Liver (tissue), 9 donors: Measurements from ENCODE around the gene APOH. TPM values are rescaled to one million over a fixed set of nuclear protein-coding genes. Genes with fewer than 3 reads are reported as not detected.
A peak's percentile ranks its signal among the peaks of the same experiment; 100 is the strongest.

Experiments used
- DNase-seq: peaks from one replicate; pipeline ENCODE4 v3.0.0-alpha.2; 2017; ENCODE audit warnings: low spot score
- H3K27ac ChIP-seq, 2 donors: one replicate each; pipeline ENCODE4 v1.7.0; 2013; ENCODE audit warnings: inconsistent platforms in 2 of 2, low read length in 2 of 2, control low read depth in 1 of 2, low read depth in 1 of 2, mild to moderate bottlenecking in 1 of 2
- H3K27me3 ChIP-seq, 4 donors: one replicate each; pipeline versions ENCODE4 v1.6.1 to v1.7.0; 2013; ENCODE audit warnings: low read length in 3 of 4, inconsistent platforms in 1 of 4, mild to moderate bottlenecking in 1 of 4, moderate library complexity in 1 of 4; ENCODE audit not compliant: control insufficient read depth in 4 of 4, insufficient read depth in 4 of 4
- H3K36me3 ChIP-seq, 4 donors: one replicate each; pipeline versions ENCODE4 v1.6.1 to v1.7.0; 2013; ENCODE audit warnings: low read length in 3 of 4, mild to moderate bottlenecking in 3 of 4, low read depth in 1 of 4, moderate library complexity in 1 of 4; ENCODE audit not compliant: control insufficient read depth in 4 of 4, insufficient read depth in 3 of 4
- H3K4me1 ChIP-seq, 4 donors: one replicate each; pipeline versions ENCODE4 v1.6.1 to v1.7.0; 2013; ENCODE audit warnings: low read length in 3 of 4, mild to moderate bottlenecking in 3 of 4, moderate library complexity in 1 of 4; ENCODE audit not compliant: control insufficient read depth in 4 of 4, insufficient read depth in 4 of 4
- H3K4me3 ChIP-seq, 3 donors: one replicate each; pipeline versions ENCODE4 v1.6.1 to v1.7.0; 2013; ENCODE audit warnings: low read length in 3 of 3, control low read depth in 1 of 3, low read depth in 1 of 3, mild to moderate bottlenecking in 1 of 3
- H3K9ac ChIP-seq, 2 donors: one replicate each; pipeline ENCODE4 v1.7.0; 2013; ENCODE audit warnings: low read length in 2 of 2, mild to moderate bottlenecking in 2 of 2, moderate library complexity in 2 of 2, control low read depth in 1 of 2, low read depth in 1 of 2
- H3K9me3 ChIP-seq, 4 donors: one replicate each; pipeline versions ENCODE4 v1.6.1 to v1.7.0; 2013; ENCODE audit warnings: low read length in 3 of 4; ENCODE audit not compliant: control insufficient read depth in 4 of 4
- ATF3 ChIP-seq: IDR thresholded peaks from 2 replicates; pipeline ENCODE4 v1.6.1; 2016; ENCODE audit warnings: antibody characterized with exemption
- CTCF ChIP-seq: fragments of 150-350 bp; IDR thresholded peaks from 2 replicates; pipeline ENCODE4 v1.5.1; 2017; ENCODE audit warnings: improper control_type of control experiment, low read depth, low read length; ENCODE audit not compliant: missing input control
- HNF4A ChIP-seq, 2 donors: conservative IDR thresholded peaks; 2 replicates each; pipeline ENCODE4 v1.6.1; 2016; ENCODE audit warnings: antibody characterized with exemption in 2 of 2, mild to moderate bottlenecking in 2 of 2
- JUND ChIP-seq, 2 donors: IDR thresholded peaks; 2 replicates each; pipeline ENCODE4 v1.6.1; 2016; ENCODE audit warnings: antibody characterized with exemption in 2 of 2
- REST ChIP-seq: IDR thresholded peaks from 2 replicates; pipeline ENCODE4 v1.6.1; 2016; ENCODE audit warnings: antibody characterized with exemption, mild to moderate bottlenecking
- RXRA ChIP-seq, 2 donors: IDR thresholded peaks; 2 replicates each; pipeline ENCODE4 v1.6.1; 2017 to 2018; ENCODE audit warnings: antibody characterized with exemption in 2 of 2, mild to moderate bottlenecking in 1 of 2
- ZBTB33 ChIP-seq: IDR thresholded peaks from 2 replicates; pipeline ENCODE4 v1.6.1; 2016; ENCODE audit warnings: antibody characterized with exemption
- WGBS: extraction: QIAGEN DNeasy Blood & Tissue Kit; methylation state at CpG from one replicate; pipeline ENCODE4 v1.1.7; 2013; 5-methylcytosine and 5-hydroxymethylcytosine counted together
- polyA plus RNA-seq, 2 donors: library from polyadenylated mRNA; stranded (reverse) in 1 of 2; unstranded in 1 of 2; fragments of 200-250 nt in 1 of 2; fragments of >200 nt in 1 of 2; fragmentation: Nextera tagmentation in 1 of 2; extraction: Ambion mirVana in 1 of 2; gene quantifications; one replicate each; pipeline versions ENCODE4 v1.2.1 to v1.2.3, GENCODE V29; 2013 to 2015
- total RNA-seq, 2 donors: library from RNA; depleted of rRNA; stranded (reverse); fragments of >200 nt; gene quantifications; one replicate each; pipeline ENCODE4 v1.2.3, GENCODE V29; 2014
- donor health status: healthy.
- donor health status: healthy.
- donor health status: healthy.
- donor health status: healthy.
- donor health status: healthy.

Gene APOH
- total and polyA plus RNA-seq, 4 donors = 2,858 to 7,307 (median 5,841) TPM

GRCh38 chr17:66233023-66233753 lies 4.0 kb upstream of the APOH start (continued):
- TF ChIP-seq RXRA (IDR thresholded peaks at IDR 0.05) = peak; percentile 64 to 74

GRCh38 chr17:66230922-66231591 lies 1.8 kb upstream of the APOH start:
- no peaks in the 10 kb centered on the region for H3K9me3 ChIP-seq
- H3K36me3 ChIP-seq = peaks cover 0 to 3% (median under 1%) of the 10 kb centered on the region in 4 donors
- no peaks in the 10 kb centered on the region for H3K27me3 ChIP-seq
- 63% methylated on average over 4 of the region's 4 CpGs for WGBS
- peak in 1 of 2 donors; percentile 21 for TF ChIP-seq JUND (IDR thresholded peaks at IDR 0.05)
- TF ChIP-seq HNF4A (conservative IDR thresholded peaks at IDR 0.05) = peak in 1 of 2 donors; percentile 45
- no peak for TF ChIP-seq ATF3
- peak; percentile 53 for TF ChIP-seq REST
- TF ChIP-seq CTCF = no peak
- TF ChIP-seq RXRA (IDR thresholded peaks at IDR 0.05) = peak in 1 of 2 donors; percentile 30
- peaks cover 6 to 44% (median 41%) of the 10 kb centered on the region in 4 donors for H3K4me1 ChIP-seq
- peak overlapping the region; percentile 78 to 96 for H3K27ac ChIP-seq
- H3K4me3 ChIP-seq = no peak overlapping the region
- H3K9ac ChIP-seq = peak overlapping the region in 1 of 2 donors; percentile 49
- DNase-seq = no peak

- no peaks in the 10 kb centered on the region for H3K9me3 ChIP-seq
- peak overlapping the region in 1 of 2 donors; percentile 34 for H3K9ac ChIP-seq
- peak overlapping the region; percentile 78 to 96 for H3K27ac ChIP-seq
- no peak for TF ChIP-seq ZBTB33
- TF ChIP-seq REST = no peak
- H3K27me3 ChIP-seq = no peaks in the 10 kb centered on the region
- no peak for DNase-seq
- 63% methylated on average over 4 of the region's 4 CpGs for WGBS
- H3K4me1 ChIP-seq = peaks cover 5 to 50% (median 42%) of the 10 kb centered on the region in 4 donors
- peaks cover 2 to 7% (median 5%) of the 10 kb centered on the region in 4 donors for H3K36me3 ChIP-seq
- peak overlapping the region in 2 of 3 donors; percentile 27 to 30 for H3K4me3 ChIP-seq
Measured at GRCh38 chr17:66229783-66230538, 746 bp upstream of the APOH start.
